ENCODE results near the gene GSTM5. TPM values are rescaled to one million over a fixed set of nuclear protein-coding genes. Genes with fewer than 3 reads are reported as not detected.

Gene GSTM5
- total and polyA plus RNA-seq, 2 donors (not counting 3 experiments of a cell fraction or from before 2014, with no cell fraction given): 0.25 to 1.6 TPM

- Histone ChIP-seq H3K27me3 (ENCODE audit: control insufficient read depth in 2 of 2, insufficient read depth in 2 of 2, low read length in 2 of 2) (peaks cover 14 to 22% of the 10 kb centered on the region in 2 experiments), H3K4me2 (ENCODE audit: insufficient read depth, low read length) (no peak overlapping the region), H3K9me1 (replicated peaks; ENCODE audit: control insufficient read depth, extremely low read depth, insufficient read depth, low read length) (no peaks in the 10 kb centered on the region), H3K36me3 (ENCODE audit: control insufficient read depth in 2 of 2, extremely low read depth in 1 of 2, insufficient read depth in 2 of 2, low read length in 2 of 2) (no peaks in the 10 kb centered on the region), H3K4me1 (ENCODE audit: control insufficient read depth, extremely low read depth, insufficient read depth, low read length) (no peaks in the 10 kb centered on the region), H3K9ac (replicated peaks; ENCODE audit: extremely low read depth, insufficient read depth, low read length) (no peak overlapping the region), H3K4me3 (replicated peaks in 1 of 3; ENCODE audit: insufficient read depth in 1 of 3, low read depth in 1 of 3, low read length in 3 of 3) (no peak overlapping the region), H3K9me3 (replicated peaks; ENCODE audit: control insufficient read depth, insufficient read depth, low read length) (no peaks in the 10 kb centered on the region), H3K79me2 (ENCODE audit: control insufficient read depth, insufficient read depth, low read length) (no peaks in the 10 kb centered on the region), H3K27ac (ENCODE audit: insufficient read depth, low read depth, low read length) (no peak overlapping the region), H2AFZ (ENCODE audit: low read depth, low read length) (no peak overlapping the region), H4K20me1 (replicated peaks; ENCODE audit: control insufficient read depth, extremely low read depth, insufficient read depth, low read length) (no peaks in the 10 kb centered on the region)
- no TSS peak for BruUV-seq (replicated peaks)
- TF ChIP-seq MAX (IDR thresholded peaks at IDR 0.05; ENCODE audit: insufficient read depth, insufficient read length) (no peak), EZH2 (IDR thresholded peaks at IDR 0.05; ENCODE audit: borderline replicate concordance, low read depth, low read length, severe bottlenecking) (no peak), JUN (IDR thresholded peaks at IDR 0.05; ENCODE audit: borderline replicate concordance, insufficient read depth, insufficient read length, low read depth) (no peak), MYC (IDR thresholded peaks at IDR 0.05; ENCODE audit: low read depth, low read length) (no peak), POLR2AphosphoS5 (IDR thresholded peaks at IDR 0.05; ENCODE audit: insufficient read depth, low read depth, low read length) (no peak), GATA2 (IDR thresholded peaks at IDR 0.05; ENCODE audit: insufficient read depth, insufficient read length, low read depth, low read length) (no peak), POLR2A (IDR thresholded peaks at IDR 0.05; ENCODE audit: low read depth, low read length) (no peak), CTCF (IDR thresholded peaks at IDR 0.05; ENCODE audit: extremely low read depth in 1 of 2, insufficient read depth in 1 of 2, low read depth in 1 of 2, low read length in 2 of 2) (no peak), FOS (IDR thresholded peaks at IDR 0.05; ENCODE audit: borderline replicate concordance, insufficient read depth, low read length) (no peak)
- DNase-seq (ENCODE audit: low read depth, low spot score) (no peak), FAIRE-seq (no peak)
- ChIA-PET POLR2A (no interaction called here), CTCF (interaction anchor here (0.8 to 2.1 kb wide), 2 partner anchors 111 to 205 kb away, joined by 3 to 12 read pairs; no protein-coding TSS in a partner anchor)
- dilution Hi-C loops (cut with MboI; ENCODE audit: extremely low pct_ligation_motif_present, low sequenced_read_pairs): no loop called here
- intact Hi-C loops (cut with micrococcal nuclease): no loop called here
These were observed 38.9 kb downstream of the GSTM5 start for GRCh38 chr1:109750920-109751319.
